Esophagus squamous epithelium (tissue), 5 donors: ENCODE measurements around the gene FAM13B. TPM values are rescaled to one million over a fixed set of nuclear protein-coding genes. Genes with fewer than 3 reads are reported as not detected.

ENCODE experiments used
- DNase-seq: peaks from one replicate; lab custom pipeline; 2025; lab: John Stamatoyannopoulos, UW
- H3K27ac ChIP-seq, 4 donors: fragments of 200-600 bp; sonication (generic); one replicate each; pipeline ENCODE4 v1.5.1; 2016 to 2019; ENCODE audit warnings: mild to moderate bottlenecking in 1 of 4
- H3K27me3 ChIP-seq, 4 donors: fragments of 200-600 bp; sonication (generic); 1 replicate in 3 of 4; 2 replicates in 1 of 4; pipeline versions ENCODE4 v1.5.1 to v1.6.0; 2017 to 2021; ENCODE audit warnings: antibody characterized with exemption in 1 of 4
- H3K36me3 ChIP-seq, 3 donors: fragments of 200-600 bp; sonication (generic); one replicate each; pipeline ENCODE4 v1.5.1; 2016 to 2019
- H3K4me1 ChIP-seq, 3 donors: fragments of 200-600 bp; sonication (generic); one replicate each; pipeline ENCODE4 v1.5.1; 2017 to 2019
- H3K4me3 ChIP-seq, 4 donors: fragments of 200-600 bp; sonication (generic); 1 replicate in 3 of 4; 2 replicates in 1 of 4; pipeline ENCODE4 v1.5.1; 2016 to 2019; ENCODE audit warnings: mild to moderate bottlenecking in 2 of 4, moderate library complexity in 1 of 4
- H3K9me3 ChIP-seq, 3 donors: fragments of 200-600 bp; sonication (generic); one replicate each; pipeline ENCODE4 v1.5.1; 2016 to 2019
- POLR2A ChIP-seq, 4 donors: fragments of 450-650 bp; IDR thresholded peaks; one replicate each; pipeline ENCODE4 v1.6.1; 2017; ENCODE audit warnings: antibody characterized with exemption in 4 of 4, mild to moderate bottlenecking in 4 of 4, moderate library complexity in 3 of 4
- WGBS, 2 donors: methylation state at CpG; one replicate each; pipeline ENCODE4 v1.1.5; 2018; 5-methylcytosine and 5-hydroxymethylcytosine counted together
- intact Hi-C: fragments of 100-400 bp; cut with DNase I; formaldehyde crosslinking; loops from one replicate; pipeline ENCODE4 v1.15.0; 2022
- total RNA-seq, 4 donors: library from RNA; depleted of rRNA; stranded (reverse); fragments of >200 nt; gene quantifications; one replicate each; pipeline ENCODE4 v1.1.0, GENCODE V29; 2016
- TF ChIP-seq, protein P1 (sequence below), 6 experiments: fragments of 450-650 bp in 4 of 6; fragments of 200-600 bp in 2 of 6; sonication (generic) in 2 of 6; IDR thresholded peaks; one replicate each; pipeline ENCODE4 v1.5.1; 2016 to 2019; ENCODE audit warnings: antibody characterized with exemption in 6 of 6, mild to moderate bottlenecking in 4 of 6, moderate library complexity in 4 of 6
- donor health status: DM: yes; HTN: yes; CAD: no.

The FAM13B gene
- total RNA-seq, 4 donors from 2014 or later, result 12.2 to 46.0 (median 13.9) TPM

- no peaks in the 10 kb centered on the region for H3K36me3 ChIP-seq
- H3K27me3 ChIP-seq, result no peaks in the 10 kb centered on the region
- H3K9me3 ChIP-seq, result no peaks in the 10 kb centered on the region
- H3K4me3 ChIP-seq, result no peak overlapping the region
- TF ChIP-seq POLR2A (IDR thresholded peaks at IDR 0.05), result no peak
- TF ChIP-seq, protein P1, sequence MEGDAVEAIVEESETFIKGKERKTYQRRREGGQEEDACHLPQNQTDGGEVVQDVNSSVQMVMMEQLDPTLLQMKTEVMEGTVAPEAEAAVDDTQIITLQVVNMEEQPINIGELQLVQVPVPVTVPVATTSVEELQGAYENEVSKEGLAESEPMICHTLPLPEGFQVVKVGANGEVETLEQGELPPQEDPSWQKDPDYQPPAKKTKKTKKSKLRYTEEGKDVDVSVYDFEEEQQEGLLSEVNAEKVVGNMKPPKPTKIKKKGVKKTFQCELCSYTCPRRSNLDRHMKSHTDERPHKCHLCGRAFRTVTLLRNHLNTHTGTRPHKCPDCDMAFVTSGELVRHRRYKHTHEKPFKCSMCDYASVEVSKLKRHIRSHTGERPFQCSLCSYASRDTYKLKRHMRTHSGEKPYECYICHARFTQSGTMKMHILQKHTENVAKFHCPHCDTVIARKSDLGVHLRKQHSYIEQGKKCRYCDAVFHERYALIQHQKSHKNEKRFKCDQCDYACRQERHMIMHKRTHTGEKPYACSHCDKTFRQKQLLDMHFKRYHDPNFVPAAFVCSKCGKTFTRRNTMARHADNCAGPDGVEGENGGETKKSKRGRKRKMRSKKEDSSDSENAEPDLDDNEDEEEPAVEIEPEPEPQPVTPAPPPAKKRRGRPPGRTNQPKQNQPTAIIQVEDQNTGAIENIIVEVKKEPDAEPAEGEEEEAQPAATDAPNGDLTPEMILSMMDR (IDR thresholded peaks at IDR 0.05), result no peak
- no peak for DNase-seq
- H3K4me1 ChIP-seq, result peaks cover 0 to 20% (median 3%) of the 10 kb centered on the region in 3 donors
- 91 to 95% methylated on average over 3 of the region's 3 CpGs for WGBS, 2 donors
- intact Hi-C loops, result no loop called here
- H3K27ac ChIP-seq, result no peak overlapping the region
Observed at GRCh38 chr5:137899493-137899892, 133.4 kb downstream of the FAM13B start.

DNA sequence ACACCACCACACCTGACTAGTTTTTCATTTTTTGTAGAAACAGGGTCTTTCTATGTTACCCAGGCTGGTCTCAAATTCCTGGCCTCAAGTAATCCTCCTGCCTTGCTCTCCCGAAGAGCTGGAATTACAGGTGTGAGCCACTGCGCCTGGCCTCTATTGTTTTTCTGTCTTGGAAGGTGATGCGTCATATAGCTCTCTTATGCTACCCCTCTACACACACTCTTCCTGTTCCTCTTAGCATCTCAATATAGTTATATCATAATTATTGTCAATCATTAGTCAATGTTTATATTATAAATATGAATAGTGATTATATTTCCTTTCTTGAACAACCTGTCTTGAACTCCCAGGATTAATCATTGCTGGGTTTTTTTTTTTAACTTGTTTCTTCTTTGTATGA lies 136.3 kb downstream of the FAM13B start:
- Histone ChIP-seq H3K4me3 (no peak overlapping the region), H3K9me3 (no peaks in the 10 kb centered on the region), H3K4me1 (peaks cover 0 to 12% (median 3%) of the 10 kb centered on the region in 3 donors), H3K27me3 (no peaks in the 10 kb centered on the region), H3K27ac (no peak overlapping the region), H3K36me3 (no peaks in the 10 kb centered on the region)
- DNase-seq, result no peak
- intact Hi-C loops, result no loop called here
- TF ChIP-seq POLR2A (IDR thresholded peaks at IDR 0.05), result no peak
- TF ChIP-seq, protein P1 (IDR thresholded peaks at IDR 0.05), result no peak
- 84 to 91% methylated on average over 3 of the region's 3 CpGs for WGBS, 2 donors

GRCh38 chr5:137894586-137894985 lies 138.3 kb downstream of the FAM13B start:
- Histone ChIP-seq H3K27me3 (peaks cover 0 to 1% (median 0%) of the 10 kb centered on the region in 4 donors), H3K27ac (no peak overlapping the region), H3K36me3 (no peaks in the 10 kb centered on the region), H3K4me1 (peaks cover 0 to 4% (median 0%) of the 10 kb centered on the region in 3 donors), H3K4me3 (no peak overlapping the region), H3K9me3 (no peaks in the 10 kb centered on the region)
- TF ChIP-seq, protein P1 (IDR thresholded peaks at IDR 0.05), result no peak
- no peak for TF ChIP-seq POLR2A (IDR thresholded peaks at IDR 0.05)
- DNase-seq, result no peak
- intact Hi-C loops, result no loop called here

GRCh38 chr5:137891849-137892248 lies 141.0 kb downstream of the FAM13B start:
- Histone ChIP-seq H3K27me3 (peaks cover 0 to 7% (median 0%) of the 10 kb centered on the region in 4 donors), H3K4me1 (peaks cover 0 to 28% (median 0%) of the 10 kb centered on the region in 3 donors), H3K4me3 (no peak overlapping the region), H3K9me3 (no peaks in the 10 kb centered on the region), H3K36me3 (no peaks in the 10 kb centered on the region), H3K27ac (no peak overlapping the region)
- no peak for DNase-seq
- no peak for TF ChIP-seq POLR2A (IDR thresholded peaks at IDR 0.05)
- TF ChIP-seq, protein P1 (IDR thresholded peaks at IDR 0.05), result peak in 1 of 6 experiments; percentile 4
- intact Hi-C loops, result no loop called here
- whole genome bisulfite sequencing, 2 donors, result 81 to 82% methylated on average over 3 of the region's 3 CpGs

GRCh38 chr5:137890845-137891244 lies 142.0 kb downstream of the FAM13B start:
- H3K27ac ChIP-seq, result no peak overlapping the region

More at GRCh38 chr5:137890845-137891244, 142.0 kb downstream of the FAM13B start:
- Histone ChIP-seq H3K27me3 (peaks cover 0 to 7% (median 0%) of the 10 kb centered on the region in 4 donors), H3K4me3 (no peak overlapping the region), H3K4me1 (peaks cover 0 to 28% (median 0%) of the 10 kb centered on the region in 3 donors), H3K36me3 (no peaks in the 10 kb centered on the region), H3K9me3 (no peaks in the 10 kb centered on the region)
- TF ChIP-seq, protein P1 (IDR thresholded peaks at IDR 0.05), result no peak
- no peak for TF ChIP-seq POLR2A (IDR thresholded peaks at IDR 0.05)
- no peak for DNase-seq
- intact Hi-C loops, result no loop called here
- 83 to 85% methylated on average over 1 of the region's 1 CpG for WGBS, 2 donors
